Hematopoietic multipotent progenitor cell treated with erythropoietin and hydrocortisone succinate and interleukin-3 and kit ligand, for 6 days (in vitro differentiated cells): ENCODE measurements around the gene GTF3C5.
"Not testable (repeated sequence)": the region's sequence is repeated elsewhere in the genome, so short reads cannot be mapped to it uniquely, and the experiment has no call there.

Source experiments
- DNase-seq: peaks from one replicate; pipeline ENCODE4 v3.0.0-alpha.2; 2015

Gene GTF3C5

GRCh38 chr9:133073086-133074014 lies 42.6 kb downstream of the GTF3C5 start:
- peak; percentile 61 for DNase-seq

GRCh38 chr9:133074111-133074651 lies 43.4 kb downstream of the GTF3C5 start:
- no peak for DNase-seq

- no peak for DNase-seq
These were observed 45.3 kb downstream of the GTF3C5 start for GRCh38 chr9:133075925-133076630.

GRCh38 chr9:133076691-133077090 lies 45.9 kb downstream of the GTF3C5 start:
- no peak for DNase-seq

GRCh38 chr9:133078486-133078885 lies 47.7 kb downstream of the GTF3C5 start:
- DNase-seq = no peak

- no peak for DNase-seq
These were observed 49.4 kb downstream of the GTF3C5 start for GRCh38 chr9:133080161-133080560.

- not testable (repeated sequence) for DNase-seq
These were observed 50.3 kb downstream of the GTF3C5 start for GRCh38 chr9:133080786-133081779.

GRCh38 chr9:133081957-133082644 lies 51.3 kb downstream of the GTF3C5 start:
- not testable (repeated sequence) for DNase-seq

GRCh38 chr9:133083688-133084087 lies 52.9 kb downstream of the GTF3C5 start:
- DNase-seq = not testable (repeated sequence)

- DNase-seq = not testable (repeated sequence)
These were observed 55.5 kb downstream of the GTF3C5 start for GRCh38 chr9:133086212-133086860.

GRCh38 chr9:133086894-133087293 lies 56.1 kb downstream of the GTF3C5 start:
- no peak for DNase-seq

GRCh38 chr9:133087429-133088145 lies 56.8 kb downstream of the GTF3C5 start:
- DNase-seq = no peak

GRCh38 chr9:133088146-133088750 lies 57.5 kb downstream of the GTF3C5 start:
- no peak for DNase-seq

- DNase-seq = no peak
These were observed 58.0 kb downstream of the GTF3C5 start for GRCh38 chr9:133088756-133089155.

- DNase-seq = peak; percentile 68
These were observed 58.5 kb downstream of the GTF3C5 start for GRCh38 chr9:133089271-133089671.

- no peak for DNase-seq
These were observed 59.4 kb downstream of the GTF3C5 start for GRCh38 chr9:133090187-133090586.

- DNase-seq = no peak
These were observed 60.1 kb downstream of the GTF3C5 start for GRCh38 chr9:133090752-133091385.

GRCh38 chr9:133094351-133094750 lies 63.6 kb downstream of the GTF3C5 start:
- not testable (repeated sequence) for DNase-seq

GRCh38 chr9:133094842-133095393 lies 64.1 kb downstream of the GTF3C5 start:
- no peak for DNase-seq
